ENCODE results near the gene SLC11A2.

DNA sequence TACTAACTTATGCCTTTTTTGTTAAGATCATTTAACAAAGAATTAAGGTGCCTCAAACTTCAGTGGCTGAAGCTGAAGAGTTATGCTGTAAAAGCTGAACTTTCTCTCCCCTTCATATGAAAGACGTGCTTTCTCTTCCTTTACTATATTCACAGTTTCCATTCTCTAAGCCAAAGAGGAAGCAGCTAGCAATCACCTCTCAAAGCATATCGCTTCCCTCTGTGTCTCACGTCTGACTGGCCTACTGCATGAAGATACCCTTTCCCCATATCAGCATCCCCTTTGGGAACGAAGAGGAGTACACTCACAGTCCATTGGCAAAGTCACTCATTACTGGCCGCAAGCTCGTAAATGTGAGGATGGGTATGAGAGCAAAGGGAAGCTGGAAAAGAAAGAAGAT is 34.9 kb downstream of the SLC11A2 start:
- TF ChIP-seq, protein P1, sequence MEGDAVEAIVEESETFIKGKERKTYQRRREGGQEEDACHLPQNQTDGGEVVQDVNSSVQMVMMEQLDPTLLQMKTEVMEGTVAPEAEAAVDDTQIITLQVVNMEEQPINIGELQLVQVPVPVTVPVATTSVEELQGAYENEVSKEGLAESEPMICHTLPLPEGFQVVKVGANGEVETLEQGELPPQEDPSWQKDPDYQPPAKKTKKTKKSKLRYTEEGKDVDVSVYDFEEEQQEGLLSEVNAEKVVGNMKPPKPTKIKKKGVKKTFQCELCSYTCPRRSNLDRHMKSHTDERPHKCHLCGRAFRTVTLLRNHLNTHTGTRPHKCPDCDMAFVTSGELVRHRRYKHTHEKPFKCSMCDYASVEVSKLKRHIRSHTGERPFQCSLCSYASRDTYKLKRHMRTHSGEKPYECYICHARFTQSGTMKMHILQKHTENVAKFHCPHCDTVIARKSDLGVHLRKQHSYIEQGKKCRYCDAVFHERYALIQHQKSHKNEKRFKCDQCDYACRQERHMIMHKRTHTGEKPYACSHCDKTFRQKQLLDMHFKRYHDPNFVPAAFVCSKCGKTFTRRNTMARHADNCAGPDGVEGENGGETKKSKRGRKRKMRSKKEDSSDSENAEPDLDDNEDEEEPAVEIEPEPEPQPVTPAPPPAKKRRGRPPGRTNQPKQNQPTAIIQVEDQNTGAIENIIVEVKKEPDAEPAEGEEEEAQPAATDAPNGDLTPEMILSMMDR (IDR thresholded peaks at IDR 0.05; ENCODE audit: insufficient read depth, low read depth, low read length): no peak
- TF ChIP-seq EZH2 (IDR thresholded peaks at IDR 0.05; ENCODE audit: insufficient read depth, low read length): no peak

Measured in astrocyte (in vitro differentiated cells and primary cell).